ENCODE measurements around the gene P4HB. TPM values are rescaled to one million over a fixed set of nuclear protein-coding genes. Genes with fewer than 3 reads are reported as not detected.

Gene P4HB
- total RNA-seq, 1 donor from 2014 or later, result 463 TPM

GRCh38 chr17:81817758-81818147 is 42.6 kb downstream of the P4HB start:
- no peak overlapping the region for H3K4me3 ChIP-seq
- no peaks in the 10 kb centered on the region for H3K36me3 ChIP-seq
- peaks cover 18% of the 10 kb centered on the region for H3K4me1 ChIP-seq
- H3K9me3 ChIP-seq, result no peaks in the 10 kb centered on the region
- TF ChIP-seq CTCF (IDR thresholded peaks at IDR 0.05) (no peak), POLR2AphosphoS5 (IDR thresholded peaks at IDR 0.05; ENCODE audit: insufficient read depth in 1 of 2, low read depth in 1 of 2) (no peak), POLR2A (IDR thresholded peaks at IDR 0.05) (no peak)
- intact Hi-C loops (cut with DNase I), result no loop called here
- no peaks in the 10 kb centered on the region for H3K27me3 ChIP-seq
- no peak overlapping the region for H3K27ac ChIP-seq
- DNase-seq (ENCODE audit: extremely low spot score in 2 of 2), result no peak

- no peaks in the 10 kb centered on the region for H3K27me3 ChIP-seq
- TF ChIP-seq POLR2AphosphoS5 (IDR thresholded peaks at IDR 0.05; ENCODE audit: insufficient read depth in 1 of 2, low read depth in 1 of 2) (no peak), CTCF (IDR thresholded peaks at IDR 0.05) (no peak), POLR2A (IDR thresholded peaks at IDR 0.05) (no peak)
- DNase-seq (ENCODE audit: extremely low spot score in 2 of 2), result no peak
Measured at GRCh38 chr17:81815646-81815986, 44.7 kb downstream of the P4HB start.

GRCh38 chr17:81814748-81815645 is 45.3 kb downstream of the P4HB start:
- Histone ChIP-seq H3K36me3 (no peaks in the 10 kb centered on the region), H3K27ac (no peak overlapping the region), H3K9me3 (no peaks in the 10 kb centered on the region), H3K4me1 (no peaks in the 10 kb centered on the region), H3K4me3 (no peak overlapping the region), H3K27me3 (no peaks in the 10 kb centered on the region)
- no peak for DNase-seq (ENCODE audit: extremely low spot score in 2 of 2)
- intact Hi-C loops (cut with DNase I), result no loop called here
- TF ChIP-seq CTCF (IDR thresholded peaks at IDR 0.05) (no peak), POLR2A (IDR thresholded peaks at IDR 0.05) (no peak), POLR2AphosphoS5 (IDR thresholded peaks at IDR 0.05; ENCODE audit: insufficient read depth in 1 of 2, low read depth in 1 of 2) (no peak)

More at GRCh38 chr17:81815646-81815986, 44.7 kb downstream of the P4HB start:
- H3K9me3 ChIP-seq, result no peaks in the 10 kb centered on the region
- no peaks in the 10 kb centered on the region for H3K36me3 ChIP-seq
- intact Hi-C loops (cut with DNase I), result no loop called here
- no peaks in the 10 kb centered on the region for H3K4me1 ChIP-seq
- H3K27ac ChIP-seq, result no peak overlapping the region
- H3K4me3 ChIP-seq, result no peak overlapping the region

- DNase-seq (ENCODE audit: extremely low spot score in 2 of 2), result no peak
- no peaks in the 10 kb centered on the region for H3K27me3 ChIP-seq
- intact Hi-C loops (cut with DNase I), result no loop called here
- no peak overlapping the region for H3K27ac ChIP-seq
- H3K9me3 ChIP-seq, result no peaks in the 10 kb centered on the region
- H3K4me1 ChIP-seq, result no peaks in the 10 kb centered on the region
- H3K36me3 ChIP-seq, result no peaks in the 10 kb centered on the region
- no peak overlapping the region for H3K4me3 ChIP-seq
- TF ChIP-seq POLR2A (IDR thresholded peaks at IDR 0.05) (no peak), POLR2AphosphoS5 (IDR thresholded peaks at IDR 0.05; ENCODE audit: insufficient read depth in 1 of 2, low read depth in 1 of 2) (no peak), CTCF (IDR thresholded peaks at IDR 0.05) (no peak)
Measured at GRCh38 chr17:81813861-81814683, 46.3 kb downstream of the P4HB start.

GRCh38 chr17:81813371-81813684 is 47.0 kb downstream of the P4HB start:
- no peaks in the 10 kb centered on the region for H3K36me3 ChIP-seq
- H3K27me3 ChIP-seq, result no peaks in the 10 kb centered on the region
- intact Hi-C loops (cut with DNase I), result no loop called here
- H3K4me3 ChIP-seq, result no peak overlapping the region
- TF ChIP-seq CTCF (IDR thresholded peaks at IDR 0.05), result no peak
- no peak for TF ChIP-seq POLR2A (IDR thresholded peaks at IDR 0.05)
- TF ChIP-seq POLR2AphosphoS5 (IDR thresholded peaks at IDR 0.05; ENCODE audit: insufficient read depth in 1 of 2, low read depth in 1 of 2), result no peak
- no peak overlapping the region for H3K27ac ChIP-seq
- H3K9me3 ChIP-seq, result no peaks in the 10 kb centered on the region
- DNase-seq (ENCODE audit: extremely low spot score in 2 of 2), result no peak
- no peaks in the 10 kb centered on the region for H3K4me1 ChIP-seq

All from vagina (tissue), 2 donors.